ENCODE results near the gene MTR. TPM values are rescaled to one million over a fixed set of nuclear protein-coding genes. Genes with fewer than 3 reads are reported as not detected.

Gene MTR
- total RNA-seq, 1 experiment from 2014 or later, result 26.3 TPM

DNA sequence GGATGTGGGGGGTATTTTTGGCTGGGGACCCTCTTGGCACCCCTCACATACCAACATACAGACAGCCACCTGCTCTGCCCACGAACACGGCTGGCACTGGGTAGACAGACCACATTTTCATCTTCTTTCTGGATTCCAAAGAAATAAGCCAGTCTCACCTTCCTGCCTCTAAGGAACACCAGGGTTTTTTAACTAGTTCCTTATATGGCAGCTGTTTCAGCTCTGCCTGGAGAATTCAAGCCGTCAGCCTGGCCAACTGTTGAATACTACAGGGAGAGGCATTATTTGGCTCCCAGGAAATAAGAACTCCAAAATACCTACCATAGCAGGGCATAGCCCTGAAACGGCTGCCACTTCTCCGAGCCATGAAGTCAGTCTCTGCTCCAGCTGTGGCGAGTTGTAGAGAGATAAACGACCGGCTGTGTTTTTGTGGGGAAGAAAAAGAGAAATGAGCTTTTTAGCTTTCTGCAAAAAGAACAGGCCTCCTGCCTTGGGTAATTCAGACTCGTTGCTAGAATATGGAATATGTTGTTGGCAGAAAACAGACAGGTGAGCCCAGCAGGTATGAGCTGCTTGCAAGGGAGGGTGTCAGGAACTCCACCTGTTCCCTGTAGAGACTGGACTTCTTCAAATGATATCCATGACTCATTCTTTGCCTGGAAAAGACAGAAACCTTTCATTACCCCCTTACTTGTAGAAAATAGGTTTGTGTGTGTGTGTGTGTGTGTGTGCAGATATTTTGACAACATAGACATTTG, 157.3 kb downstream of the MTR start:
- TF ChIP-seq, protein P1, sequence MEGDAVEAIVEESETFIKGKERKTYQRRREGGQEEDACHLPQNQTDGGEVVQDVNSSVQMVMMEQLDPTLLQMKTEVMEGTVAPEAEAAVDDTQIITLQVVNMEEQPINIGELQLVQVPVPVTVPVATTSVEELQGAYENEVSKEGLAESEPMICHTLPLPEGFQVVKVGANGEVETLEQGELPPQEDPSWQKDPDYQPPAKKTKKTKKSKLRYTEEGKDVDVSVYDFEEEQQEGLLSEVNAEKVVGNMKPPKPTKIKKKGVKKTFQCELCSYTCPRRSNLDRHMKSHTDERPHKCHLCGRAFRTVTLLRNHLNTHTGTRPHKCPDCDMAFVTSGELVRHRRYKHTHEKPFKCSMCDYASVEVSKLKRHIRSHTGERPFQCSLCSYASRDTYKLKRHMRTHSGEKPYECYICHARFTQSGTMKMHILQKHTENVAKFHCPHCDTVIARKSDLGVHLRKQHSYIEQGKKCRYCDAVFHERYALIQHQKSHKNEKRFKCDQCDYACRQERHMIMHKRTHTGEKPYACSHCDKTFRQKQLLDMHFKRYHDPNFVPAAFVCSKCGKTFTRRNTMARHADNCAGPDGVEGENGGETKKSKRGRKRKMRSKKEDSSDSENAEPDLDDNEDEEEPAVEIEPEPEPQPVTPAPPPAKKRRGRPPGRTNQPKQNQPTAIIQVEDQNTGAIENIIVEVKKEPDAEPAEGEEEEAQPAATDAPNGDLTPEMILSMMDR (IDR thresholded peaks at IDR 0.05; ENCODE audit: insufficient read depth in 1 of 2, low read depth in 1 of 2, low read length in 1 of 2, severe bottlenecking in 1 of 2, unreplicated experiment in 1 of 2), result no peak
- Histone ChIP-seq H3K4me1 (no peaks in the 10 kb centered on the region), H3K9me3 (no peaks in the 10 kb centered on the region), H3K27me3 (replicated peaks; ENCODE audit: control insufficient read depth, insufficient read depth, low read length) (no peaks in the 10 kb centered on the region), H3K4me3 (ENCODE audit: low read depth, low read length) (no peak overlapping the region), H3K36me3 (ENCODE audit: control insufficient read depth, insufficient read depth, low read length) (no peaks in the 10 kb centered on the region)
- no TSS peak for BruUV-seq (replicated peaks)
- POLR2A ChIA-PET, result no interaction called here
- CTCF ChIA-PET, result interaction anchor here (0.6 kb wide), 1 partner anchor 120 kb away, joined by 4 read pairs; no protein-coding TSS in a partner anchor
- H3K9me3 Mint-ChIP-seq (ENCODE audit: unreplicated experiment), result no peaks in the 10 kb centered on the region
- no peak overlapping the region for H3K27ac Mint-ChIP-seq (ENCODE audit: unreplicated experiment)
- H3K4me3 Mint-ChIP-seq (ENCODE audit: unreplicated experiment), result no peak overlapping the region
- H3K27me3 Mint-ChIP-seq (ENCODE audit: insufficient read depth, unreplicated experiment), result peaks cover 15% of the 10 kb centered on the region
- no peaks in the 10 kb centered on the region for H3K4me1 Mint-ChIP-seq (ENCODE audit: low read depth, unreplicated experiment)
- intact Hi-C loops (cut with micrococcal nuclease; ENCODE audit: unreplicated experiment), result no loop called here
- no peak for DNase-seq
- H3K36me3 Mint-ChIP-seq (ENCODE audit: insufficient read depth, unreplicated experiment), result no peaks in the 10 kb centered on the region

DNA sequence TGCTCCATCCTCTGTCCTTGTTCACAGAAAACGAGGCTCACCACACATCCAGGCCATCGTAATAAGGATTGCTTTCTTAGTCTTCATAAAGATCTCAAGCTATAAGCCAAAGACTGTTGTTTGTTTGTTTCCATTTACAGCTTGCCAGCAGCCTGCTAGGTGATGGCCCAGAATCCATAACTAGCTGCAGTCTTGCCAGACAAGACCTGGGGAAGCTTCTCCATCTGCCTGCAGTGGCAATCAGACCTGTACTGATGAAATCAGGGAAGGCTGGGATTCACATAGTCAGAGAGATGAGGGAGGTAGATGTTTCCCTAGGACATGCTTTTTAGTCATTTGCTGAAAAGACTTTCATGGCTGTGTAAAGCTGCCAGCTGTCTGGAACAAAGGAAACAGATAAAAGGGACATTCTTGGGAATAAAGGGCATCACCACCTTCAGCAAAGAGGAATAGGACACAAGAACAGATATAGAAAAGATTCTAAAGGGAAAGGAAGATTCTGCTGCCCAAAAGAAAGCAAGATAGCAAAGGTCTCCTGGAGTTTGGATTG, 158.1 kb downstream of the MTR start:
- Mint-ChIP-seq H3K4me3 (ENCODE audit: unreplicated experiment) (no peak overlapping the region), H3K9me3 (ENCODE audit: unreplicated experiment) (no peaks in the 10 kb centered on the region), H3K36me3 (ENCODE audit: insufficient read depth, unreplicated experiment) (no peaks in the 10 kb centered on the region), H3K4me1 (ENCODE audit: low read depth, unreplicated experiment) (no peaks in the 10 kb centered on the region), H3K27me3 (ENCODE audit: insufficient read depth, unreplicated experiment) (peaks cover 13% of the 10 kb centered on the region), H3K27ac (ENCODE audit: unreplicated experiment) (no peak overlapping the region)
- CTCF ChIA-PET, result no interaction called here
- Histone ChIP-seq H3K27me3 (replicated peaks; ENCODE audit: control insufficient read depth, insufficient read depth, low read length) (no peaks in the 10 kb centered on the region), H3K4me3 (ENCODE audit: low read depth, low read length) (no peak overlapping the region), H3K4me1 (no peaks in the 10 kb centered on the region), H3K9me3 (no peaks in the 10 kb centered on the region), H3K36me3 (ENCODE audit: control insufficient read depth, insufficient read depth, low read length) (no peaks in the 10 kb centered on the region)
- no peak for DNase-seq
- TF ChIP-seq, protein P1 (IDR thresholded peaks at IDR 0.05; ENCODE audit: insufficient read depth in 1 of 2, low read depth in 1 of 2, low read length in 1 of 2, severe bottlenecking in 1 of 2, unreplicated experiment in 1 of 2), result no peak
- intact Hi-C loops (cut with micrococcal nuclease; ENCODE audit: unreplicated experiment), result no loop called here
- no TSS peak for BruUV-seq (replicated peaks)
- POLR2A ChIA-PET, result no interaction called here

Other genes with a start within 250 kb of the MTR start
- gene HEATR1, start 190.8 kb upstream of the MTR start, total RNA-seq (2022), result 54.8 and 56.5 TPM in 2 replicates
- not detected in 2 replicates for gene ACTN2, start 108.8 kb upstream of the MTR start, total RNA-seq (2022)
- not detected in 2 replicates for gene MT1HL1, start 209.1 kb downstream of the MTR start, total RNA-seq (2022)
- 3.4 and 3.6 TPM in 2 replicates for gene RYR2, start 246.9 kb downstream of the MTR start, total RNA-seq (2022)

All from Caco-2 (cell line).